G401.6 (cell line): ENCODE data around the gene TCF15.
"Not testable (repeated sequence)": the region's sequence is repeated elsewhere in the genome, so short reads cannot be mapped to it uniquely, and the experiment has no call there.

Experiments
- FAIRE-seq: peaks from 2 replicates; lab custom pipeline; 2012; peaks lifted over from hg19 to GRCh38; lab: Jason Lieb, UNC

TCF15 gene

DNA sequence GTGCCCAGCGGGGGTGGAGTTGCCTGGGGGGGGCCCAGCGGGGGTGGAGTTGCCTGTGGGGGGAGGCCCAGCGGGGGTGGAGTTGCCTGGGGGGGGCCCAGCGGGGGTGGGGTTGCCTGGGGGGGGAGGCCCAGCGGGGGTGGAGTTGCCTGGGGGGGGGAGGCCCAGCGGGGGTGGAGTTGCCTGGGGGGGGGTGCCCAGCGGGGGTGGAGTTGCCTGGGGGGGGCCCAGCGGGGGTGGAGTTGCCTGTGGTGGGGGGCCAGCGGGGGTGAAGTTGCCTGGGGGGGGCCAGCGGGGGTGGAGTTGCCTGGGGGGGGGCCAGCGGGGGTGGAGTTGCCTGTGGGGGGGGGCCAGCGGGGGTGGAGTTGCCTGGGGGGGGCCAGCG lies 31.9 kb upstream of the TCF15 start:
- not testable (repeated sequence) for FAIRE-seq

- FAIRE-seq, result no peak
Measured at GRCh38 chr20:641516-641875, 31.4 kb upstream of the TCF15 start.

GRCh38 chr20:640674-641515 lies 30.8 kb upstream of the TCF15 start:
- no peak for FAIRE-seq

DNA sequence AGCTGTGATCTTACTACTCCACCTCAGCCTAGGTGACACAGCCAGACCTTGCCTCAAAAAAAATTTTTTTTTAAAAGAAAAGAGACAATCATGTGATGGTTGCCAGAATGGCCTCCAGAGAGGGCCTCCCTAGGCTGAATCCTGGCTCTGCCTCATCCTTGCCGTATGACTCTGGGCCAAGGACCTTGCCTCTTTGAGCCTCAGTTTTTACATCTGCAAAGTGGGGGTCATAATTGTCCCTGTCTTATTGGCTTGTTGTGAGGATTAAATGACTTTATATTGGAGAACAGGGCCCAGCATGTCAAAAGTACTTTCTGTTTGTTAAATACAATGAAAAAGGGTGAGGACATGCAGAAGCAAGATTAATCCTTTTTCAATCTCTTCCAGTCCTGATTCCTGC lies 28.5 kb upstream of the TCF15 start:
- no peak for FAIRE-seq

DNA sequence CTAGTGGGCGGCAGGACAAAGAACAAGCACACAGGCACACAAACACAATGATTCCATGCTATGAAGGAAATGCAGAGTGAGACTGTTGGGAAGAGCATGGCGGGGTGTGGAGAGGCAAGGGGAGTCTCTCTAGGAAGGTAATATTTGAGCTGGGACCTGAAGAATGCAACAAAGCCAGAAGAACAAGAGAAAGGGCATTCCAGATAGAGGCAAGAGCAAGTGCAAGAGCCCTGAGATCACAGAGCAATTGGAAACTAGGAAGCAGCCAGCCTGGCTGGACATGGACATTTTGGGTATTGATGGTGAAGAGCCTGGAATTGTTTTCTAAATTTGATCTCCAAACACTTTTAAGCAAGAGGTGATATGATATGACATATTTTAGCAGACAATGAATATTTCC lies 27.4 kb upstream of the TCF15 start:
- FAIRE-seq, result no peak

DNA sequence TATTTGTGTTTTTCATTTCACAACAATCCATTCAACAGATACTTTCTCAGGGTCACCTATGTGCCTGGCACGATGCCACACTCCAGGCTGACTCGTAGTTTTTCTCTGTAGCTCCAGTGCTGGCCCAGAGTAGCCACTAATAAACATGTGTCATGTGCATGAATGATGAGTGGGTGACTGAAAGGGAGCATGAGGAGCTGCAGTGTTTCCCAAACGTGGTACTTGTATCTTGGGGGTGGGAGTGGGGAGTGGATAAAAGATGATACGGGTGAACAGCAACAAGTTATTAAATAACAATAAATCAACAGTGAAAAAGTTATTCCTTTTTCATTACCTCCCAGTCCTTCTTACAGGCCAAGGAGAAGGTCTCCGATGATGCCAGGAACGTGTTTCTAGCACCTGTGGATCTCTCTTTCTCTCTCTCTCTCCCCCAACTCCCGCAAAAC lies 25.8 kb upstream of the TCF15 start:
- FAIRE-seq, result no peak

- FAIRE-seq, result no peak
Measured at GRCh38 chr20:635028-635892, 25.2 kb upstream of the TCF15 start.

- no peak for FAIRE-seq
Measured at GRCh38 chr20:634148-634925, 24.2 kb upstream of the TCF15 start.

DNA sequence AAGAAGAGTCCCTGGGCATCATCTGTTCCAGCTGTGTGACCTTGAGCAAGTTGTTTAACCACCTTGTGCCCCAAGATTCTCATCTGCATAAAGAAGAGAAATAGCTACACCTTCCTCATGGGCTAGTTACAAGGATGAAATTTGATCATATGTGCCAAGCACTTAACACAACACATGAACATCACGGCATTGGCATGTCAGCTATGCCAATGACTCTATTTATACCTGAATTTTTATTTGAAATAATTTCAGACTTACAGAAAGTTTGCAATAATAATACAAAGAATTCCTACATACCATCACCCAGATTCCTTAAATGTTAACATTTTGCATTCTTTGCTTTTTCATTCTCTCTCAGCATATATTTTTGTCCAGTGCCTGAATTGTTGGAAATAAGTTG lies 21.0 kb upstream of the TCF15 start:
- no peak for FAIRE-seq

DNA sequence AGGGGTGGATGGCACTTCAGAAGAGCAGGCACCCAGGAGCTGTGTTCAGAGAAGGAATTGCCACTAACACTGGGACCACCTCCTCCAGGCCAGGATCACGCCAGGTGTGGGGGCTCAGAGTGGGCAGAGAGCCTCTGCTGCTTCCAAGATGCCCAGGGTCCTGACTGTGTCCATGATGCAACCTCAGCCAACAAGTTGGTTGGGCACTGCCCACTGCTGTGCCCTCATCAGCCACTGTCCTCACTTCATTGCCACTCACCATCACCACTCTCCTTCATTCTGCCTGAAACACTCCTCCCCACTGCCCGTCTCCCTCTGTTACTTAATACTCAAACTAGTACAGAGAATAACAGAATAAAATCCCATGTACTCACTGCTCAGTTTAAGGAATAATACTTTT lies 16.5 kb upstream of the TCF15 start:
- no peak for FAIRE-seq

GRCh38 chr20:625360-625932 lies 15.3 kb upstream of the TCF15 start:
- FAIRE-seq, result no peak

- no peak for FAIRE-seq
Measured at GRCh38 chr20:623704-624103, 13.6 kb upstream of the TCF15 start.

GRCh38 chr20:623021-623420 lies 12.9 kb upstream of the TCF15 start:
- FAIRE-seq, result no peak

DNA sequence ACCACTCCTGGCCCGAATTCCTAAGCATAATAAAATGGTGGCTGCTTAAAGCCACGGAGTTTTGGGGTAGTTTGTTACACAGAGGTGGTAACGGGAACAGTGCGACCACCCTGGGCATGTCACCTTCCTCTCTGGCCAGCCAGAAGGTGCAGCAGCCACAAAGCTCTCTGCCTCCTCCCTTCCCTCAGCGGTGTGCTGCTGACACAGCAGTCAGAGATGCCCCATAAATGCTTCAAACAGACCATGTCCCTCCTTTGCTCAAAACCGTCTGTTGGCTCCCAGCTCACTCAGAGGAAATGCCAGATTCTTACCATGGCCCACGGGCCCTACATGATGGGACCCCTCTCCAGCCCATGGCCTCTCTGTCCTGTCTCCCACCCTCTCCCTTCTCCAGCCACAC lies 12.1 kb upstream of the TCF15 start:
- FAIRE-seq, result no peak

GRCh38 chr20:621125-621756 lies 11.1 kb upstream of the TCF15 start:
- no peak for FAIRE-seq

DNA sequence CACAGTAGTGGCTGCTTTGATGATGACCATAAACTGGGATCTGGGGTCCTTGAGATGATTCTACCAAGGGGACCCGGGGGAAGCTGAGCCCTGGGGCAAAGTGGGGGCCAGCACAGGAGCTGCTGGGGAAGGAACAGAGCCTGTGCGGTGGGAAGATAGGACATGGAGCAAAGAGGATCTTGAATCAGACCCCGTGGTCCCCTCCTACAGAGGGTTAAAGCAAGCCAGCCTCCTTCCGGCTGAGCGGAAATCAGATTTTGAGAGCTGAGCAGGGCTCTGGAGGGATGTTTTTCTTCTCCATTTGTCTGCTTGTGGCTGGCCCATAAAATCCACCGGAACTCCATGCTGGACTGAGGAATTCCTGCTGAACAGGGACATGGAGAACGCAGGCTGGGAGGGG lies 10.1 kb upstream of the TCF15 start:
- FAIRE-seq, result no peak

- no peak for FAIRE-seq
Measured at GRCh38 chr20:618980-619379, 8.9 kb upstream of the TCF15 start.

GRCh38 chr20:617934-618690 lies 8.0 kb upstream of the TCF15 start:
- no peak for FAIRE-seq

- FAIRE-seq, result no peak
Measured at GRCh38 chr20:615514-615913, 5.4 kb upstream of the TCF15 start.

GRCh38 chr20:611843-612185 lies 1.7 kb upstream of the TCF15 start:
- FAIRE-seq, result no peak
